Measurements from ENCODE around the gene TMEM238.
"Not testable (repeated sequence)": the region's sequence is repeated elsewhere in the genome, so short reads cannot be mapped to it uniquely, and the experiment has no call there.

Gene TMEM238, protein sequence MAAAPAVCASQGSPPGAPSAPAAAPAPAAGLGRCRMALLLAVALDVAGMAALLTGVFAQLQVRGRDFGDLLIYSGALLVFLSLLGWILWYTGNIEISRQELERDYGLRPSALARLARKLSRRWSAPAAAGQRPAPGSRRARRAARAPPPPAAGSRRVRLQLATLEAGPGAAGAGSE

GRCh38 chr19:55384131-55384919 lies at the start of gene TMEM238:
TSS of gene TMEM238 (minus strand) at chr19:55384292. CDS start at chr19:55384259, 33 bp downstream.
- no peak for DNase-seq (ENCODE audit: low read depth)

- no peak for DNase-seq (ENCODE audit: low read depth)
Observed at GRCh38 chr19:55433292-55433691, 49.2 kb upstream of the TMEM238 start.

DNA sequence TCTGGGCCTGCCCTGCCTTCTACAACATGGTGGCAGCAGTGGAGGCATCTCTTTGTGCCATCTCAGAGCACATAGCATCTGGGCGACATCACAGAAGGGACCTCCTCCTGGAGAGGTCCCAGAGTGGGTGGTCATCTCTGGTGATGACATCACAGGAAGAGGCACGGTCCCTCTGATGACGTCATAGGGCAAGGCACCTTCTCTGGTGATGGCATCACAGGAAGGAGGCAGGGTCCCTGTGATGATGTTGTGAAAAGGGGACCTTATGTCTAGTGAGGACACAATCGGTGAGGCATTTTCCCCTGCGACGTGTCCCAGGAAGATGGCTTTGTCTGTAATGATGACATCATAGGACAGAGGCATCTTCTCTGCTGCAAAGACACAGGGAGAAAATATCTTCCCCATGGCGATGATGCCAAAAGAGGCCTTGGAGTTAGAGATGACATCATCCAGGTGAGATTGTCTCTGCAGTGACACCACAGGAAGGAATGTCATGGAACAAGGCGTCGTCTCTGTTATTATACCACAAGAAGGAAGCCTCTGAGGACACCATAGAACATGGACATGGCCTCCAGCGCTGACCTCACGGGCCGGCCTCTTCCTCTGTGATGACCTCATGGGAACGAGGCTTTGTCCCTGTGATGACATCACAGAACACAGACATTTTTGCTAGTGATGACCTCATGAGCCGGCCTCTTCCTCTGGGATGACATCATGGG lies 48.3 kb upstream of the TMEM238 start:
- no peak for DNase-seq (ENCODE audit: low read depth)

GRCh38 chr19:55431183-55431582 lies 47.1 kb upstream of the TMEM238 start:
- no peak for DNase-seq (ENCODE audit: low read depth)

GRCh38 chr19:55426042-55426441 lies 42.0 kb upstream of the TMEM238 start:
- no peak for DNase-seq (ENCODE audit: low read depth)

- DNase-seq (ENCODE audit: low read depth), result no peak
Observed at GRCh38 chr19:55424518-55424917, 40.4 kb upstream of the TMEM238 start.

GRCh38 chr19:55423225-55424005 lies 39.3 kb upstream of the TMEM238 start:
- DNase-seq (ENCODE audit: low read depth), result no peak

DNA sequence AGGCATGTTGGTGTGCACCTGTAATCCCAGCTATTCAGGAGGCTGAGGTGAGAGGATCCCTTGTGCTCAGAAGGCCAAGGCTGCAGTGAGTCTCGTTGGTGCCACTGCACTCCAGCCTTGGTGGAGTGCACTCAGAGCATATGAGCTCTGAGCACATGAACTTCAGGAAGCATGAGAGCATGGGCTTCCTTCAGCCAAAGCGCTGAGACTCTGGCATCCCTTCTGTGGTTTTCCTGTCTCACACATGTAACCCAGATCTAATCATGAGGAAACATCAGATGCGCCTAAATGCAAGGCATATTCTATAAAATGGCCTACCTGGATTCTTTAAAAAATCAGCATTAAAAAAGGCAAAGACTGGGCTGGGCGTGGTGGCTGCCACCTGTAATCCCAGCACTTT lies 37.2 kb upstream of the TMEM238 start:
- not testable (repeated sequence) for DNase-seq (ENCODE audit: low read depth)

GRCh38 chr19:55419624-55420236 lies 35.6 kb upstream of the TMEM238 start:
- DNase-seq (ENCODE audit: low read depth), result no peak

DNA sequence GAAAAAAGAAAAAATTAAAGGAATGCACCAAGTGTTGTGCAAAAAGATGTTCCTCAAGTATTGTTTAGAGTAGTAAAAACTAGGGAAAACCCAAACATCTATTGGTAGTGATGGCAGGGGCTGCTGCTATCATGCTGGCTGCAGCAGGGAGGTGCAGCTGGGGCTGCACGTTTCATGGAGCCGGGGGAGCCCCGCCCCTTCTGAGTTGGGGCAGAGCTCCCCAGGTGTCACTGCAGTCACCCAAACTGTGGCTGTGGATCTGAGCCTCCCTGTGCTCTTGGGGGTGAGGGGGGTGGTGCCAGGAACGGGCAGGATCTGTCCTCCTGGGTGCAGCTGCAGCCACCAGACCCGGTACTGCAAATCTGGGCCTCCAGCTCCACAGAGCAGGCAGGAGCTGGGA lies 35.0 kb upstream of the TMEM238 start:
- no peak for DNase-seq (ENCODE audit: low read depth)

GRCh38 chr19:55418185-55418584 lies 34.1 kb upstream of the TMEM238 start:
- DNase-seq (ENCODE audit: low read depth), result no peak

GRCh38 chr19:55410168-55410567 lies 26.1 kb upstream of the TMEM238 start:
- DNase-seq (ENCODE audit: low read depth), result no peak

GRCh38 chr19:55409179-55409578 lies 25.1 kb upstream of the TMEM238 start:
- DNase-seq (ENCODE audit: low read depth), result not testable (repeated sequence)

DNA sequence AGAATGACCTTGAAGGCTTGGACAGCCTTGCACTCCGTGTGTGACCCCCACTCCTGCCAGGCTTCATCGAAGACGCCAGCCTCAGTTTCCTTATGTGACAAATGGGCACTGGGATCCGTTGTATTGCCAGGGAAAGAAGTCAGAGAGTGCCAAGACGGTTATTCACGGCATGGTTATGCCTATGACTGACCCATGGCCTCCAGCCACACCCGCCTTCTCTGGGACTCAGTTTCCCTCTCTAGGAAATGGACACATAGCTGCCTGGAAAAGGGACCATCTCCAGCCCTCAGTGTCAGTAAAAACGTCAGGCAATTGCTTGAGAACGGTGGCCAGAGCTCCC lies 24.4 kb upstream of the TMEM238 start:
- DNase-seq (ENCODE audit: low read depth), result no peak

DNA sequence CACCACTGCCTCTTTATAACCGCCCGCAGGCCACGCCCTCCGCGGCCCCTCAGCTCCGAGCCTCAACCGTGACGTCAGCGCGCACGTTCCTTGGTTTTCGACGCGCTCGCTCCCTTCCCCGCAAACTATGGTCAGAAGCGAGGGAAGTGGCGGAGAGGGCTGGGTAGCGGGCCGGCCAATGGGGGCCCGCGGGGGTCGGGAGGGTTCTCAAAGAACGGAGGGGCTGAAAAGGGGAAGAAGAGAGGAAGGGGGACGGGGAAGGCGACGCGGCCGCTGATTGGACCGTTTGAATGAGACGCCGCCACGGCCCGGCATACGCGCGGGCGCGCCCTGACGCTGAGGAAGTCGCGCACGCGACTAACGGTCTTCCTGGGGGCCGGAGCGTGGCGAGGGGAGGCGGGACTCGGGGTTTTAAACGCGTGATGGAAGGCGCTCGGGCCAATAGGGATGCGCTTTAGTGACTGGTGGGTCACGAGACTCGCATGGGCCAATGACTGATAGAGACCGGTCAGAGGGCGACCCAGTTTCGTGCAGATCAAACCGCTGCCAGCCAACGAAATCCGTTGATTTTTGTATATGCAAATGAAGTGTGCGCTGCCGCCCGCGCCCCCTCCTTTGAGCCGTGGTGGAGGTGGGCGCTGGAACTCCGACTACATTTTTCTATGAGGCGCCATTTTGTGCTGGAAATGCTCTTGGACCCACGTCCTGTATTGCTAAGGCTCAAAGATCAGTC lies 23.9 kb upstream of the TMEM238 start:
- peak; percentile 93 for DNase-seq (ENCODE audit: low read depth)

DNA sequence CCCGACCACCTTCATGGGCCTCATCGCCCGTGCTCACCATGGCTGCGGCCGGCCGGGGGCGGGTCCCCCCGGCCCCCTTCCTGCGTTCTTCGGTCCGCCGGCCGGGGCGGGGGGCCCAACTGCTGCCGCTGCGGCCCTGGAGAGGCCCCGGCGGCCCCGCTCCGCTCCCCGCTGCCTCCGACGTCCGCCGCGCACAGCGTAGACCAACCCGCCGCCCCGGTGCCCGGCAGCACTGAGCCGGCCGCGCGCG lies 23.4 kb upstream of the TMEM238 start, which contains the start of gene UBE2S:
Gene UBE2S (minus strand): TSS at position 239 of the 250 bp plus-strand sequence. CDS start 199 bp downstream, at position 40.
- not testable (repeated sequence) for DNase-seq (ENCODE audit: low read depth)

DNA sequence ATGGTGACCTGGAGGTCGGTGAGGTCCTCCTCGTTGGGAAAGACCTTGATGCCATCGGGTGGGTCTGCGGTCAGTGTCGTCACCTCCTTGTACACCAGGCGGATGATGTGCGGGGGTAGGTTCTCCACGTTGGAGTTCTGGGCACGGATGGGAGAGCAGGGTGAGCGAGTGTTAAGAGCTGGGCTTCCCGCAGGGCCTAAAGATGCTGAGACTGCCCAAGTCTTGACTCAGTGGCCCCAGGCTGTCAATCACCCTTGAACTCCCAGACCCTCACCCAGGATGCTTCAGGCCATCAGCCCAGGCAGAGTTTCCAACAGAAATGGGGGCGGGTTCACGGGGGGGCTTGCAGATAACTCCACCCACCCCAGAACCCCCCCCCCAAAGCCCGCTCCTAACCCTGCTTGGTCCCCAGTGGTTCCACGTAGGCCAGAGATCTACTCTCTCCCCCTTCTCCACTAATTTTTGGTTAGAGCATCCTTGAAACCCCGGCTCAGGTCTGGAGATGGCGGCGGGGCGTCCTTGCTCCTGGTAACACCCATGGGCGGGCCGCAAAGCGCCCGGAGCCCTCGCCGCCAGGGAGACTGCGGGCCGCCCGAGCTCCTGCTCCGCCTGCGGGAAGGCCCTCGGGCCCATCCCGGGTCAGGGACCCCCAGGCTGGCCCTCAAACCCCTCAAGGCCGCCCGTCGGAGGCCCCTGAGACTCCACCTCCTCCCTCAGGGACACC lies 22.9 kb upstream of the TMEM238 start:
- no peak for DNase-seq (ENCODE audit: low read depth)

DNA sequence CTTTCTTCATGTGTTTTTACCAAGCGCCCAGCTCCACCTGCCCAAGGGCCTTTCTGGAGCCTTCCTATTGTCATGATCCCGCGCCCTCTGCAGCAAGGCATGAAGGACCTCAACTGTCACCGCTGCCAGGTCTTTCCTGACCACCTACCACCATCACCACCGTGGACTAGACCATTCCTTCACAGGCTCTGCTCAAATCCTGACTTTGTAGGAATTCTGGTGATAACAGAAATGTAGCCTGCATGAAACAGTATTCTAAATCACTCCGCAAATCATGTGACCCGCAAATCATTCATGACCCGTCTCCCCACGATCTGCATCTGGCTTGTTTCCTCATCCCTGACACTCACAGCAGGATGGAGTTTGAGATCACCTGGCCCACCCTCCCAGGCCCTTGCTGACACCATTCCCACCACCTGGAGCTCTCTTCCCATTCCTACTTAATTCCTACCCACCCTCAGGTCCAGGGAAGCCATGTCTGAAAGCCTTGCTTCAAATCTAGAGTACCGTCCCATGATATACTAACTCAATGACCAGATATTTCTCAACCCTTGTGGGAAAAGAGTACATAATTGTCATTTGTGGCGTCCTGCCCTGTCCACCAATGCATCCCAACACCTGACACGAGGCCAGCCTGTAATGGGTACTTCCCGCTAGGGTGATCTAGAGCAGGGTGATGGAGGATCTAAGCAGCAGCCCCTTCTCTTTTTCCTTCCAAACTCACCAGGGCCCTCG lies 22.2 kb upstream of the TMEM238 start:
- DNase-seq (ENCODE audit: low read depth), result no peak

DNA sequence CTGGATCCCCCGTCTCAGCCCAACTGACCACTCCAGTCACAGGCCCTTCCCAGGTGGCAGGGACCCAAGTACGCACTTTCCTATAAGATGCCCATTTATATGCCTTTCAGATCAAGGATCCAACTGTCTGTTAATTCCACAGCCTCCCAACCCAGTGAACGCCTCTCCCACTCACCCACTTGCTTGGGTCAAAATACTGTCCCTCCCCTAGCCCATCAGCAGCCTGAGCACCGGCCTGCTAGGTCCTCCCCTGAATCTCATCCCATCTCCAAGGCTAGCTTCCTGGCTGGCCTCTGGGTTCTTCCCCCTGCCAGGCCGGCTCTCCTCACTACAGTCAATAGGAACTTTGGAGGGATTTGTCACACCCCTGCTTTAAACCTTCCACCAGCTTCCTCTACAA lies 21.5 kb upstream of the TMEM238 start:
- DNase-seq (ENCODE audit: low read depth), result no peak

- no peak for DNase-seq (ENCODE audit: low read depth)
Observed at GRCh38 chr19:55402509-55402908, 18.4 kb upstream of the TMEM238 start.

Data from activated T-helper 1 cell treated with Interleukin-2 at 50 U/mL for 16 hours (primary cell).